ENCODE measurements around the gene MALT1. TPM values are rescaled to one million over a fixed set of nuclear protein-coding genes. Genes with fewer than 3 reads are reported as not detected.

The MALT1 gene
- total RNA-seq, 1 experiment from 2014 or later, result 22.6 TPM

DNA sequence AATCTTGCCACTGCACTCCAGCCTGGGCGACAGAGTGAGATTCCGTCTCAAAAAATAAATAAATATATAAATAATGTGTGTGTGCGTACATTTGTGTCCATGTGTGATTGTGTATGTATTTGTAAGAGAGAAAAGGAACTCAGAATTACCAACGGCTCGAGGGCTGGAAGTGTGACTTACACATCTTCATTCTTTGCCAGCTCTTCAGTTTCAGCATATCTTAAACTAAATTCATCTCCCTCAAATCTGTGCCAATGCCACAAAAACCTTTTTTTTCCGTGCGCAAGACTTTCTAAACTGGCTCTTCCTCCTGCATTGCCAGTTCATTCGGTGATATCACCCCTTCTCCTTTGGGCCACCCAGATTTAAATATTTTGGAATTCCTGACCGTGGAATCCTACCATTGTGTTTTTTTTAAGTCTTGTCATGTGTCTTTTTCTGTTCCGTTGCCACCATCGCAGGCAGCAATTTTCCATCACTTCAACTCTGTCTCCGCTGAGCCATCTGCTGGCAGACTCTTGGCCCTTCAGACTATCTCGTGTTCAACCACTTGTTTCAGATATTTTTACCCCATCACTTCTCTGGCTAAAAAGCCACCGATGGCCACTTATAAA lies 116.4 kb downstream of the MALT1 start:
- H3K4me1 ChIP-seq, result peaks cover 25% of the 10 kb centered on the region
- POLR2A ChIA-PET, result no interaction called here
- Mint-ChIP-seq H3K4me1 (ENCODE audit: low read depth, unreplicated experiment) (peaks cover 16% of the 10 kb centered on the region), H3K27ac (ENCODE audit: unreplicated experiment) (peak overlapping the region; percentile 72), H3K27me3 (ENCODE audit: insufficient read depth, unreplicated experiment) (no peaks in the 10 kb centered on the region), H3K4me3 (ENCODE audit: unreplicated experiment) (no peak overlapping the region), H3K9me3 (ENCODE audit: unreplicated experiment) (no peaks in the 10 kb centered on the region), H3K36me3 (ENCODE audit: insufficient read depth, unreplicated experiment) (peaks cover 18% of the 10 kb centered on the region)
- no TSS peak for BruUV-seq (replicated peaks)
- no peak overlapping the region for H3K4me3 ChIP-seq (ENCODE audit: low read depth, low read length)
- CTCF ChIA-PET, result no interaction called here
- H3K27me3 ChIP-seq (replicated peaks; ENCODE audit: control insufficient read depth, insufficient read depth, low read length), result no peaks in the 10 kb centered on the region
- DNase-seq, result no peak
- H3K36me3 ChIP-seq (ENCODE audit: control insufficient read depth, insufficient read depth, low read length), result no peaks in the 10 kb centered on the region
- no peaks in the 10 kb centered on the region for H3K9me3 ChIP-seq
- intact Hi-C loops (cut with micrococcal nuclease; ENCODE audit: unreplicated experiment), result loop anchor here (5.0 kb wide), 1 partner anchor 75 kb away; the partner anchor contains the start of gene ZNF532
- TF ChIP-seq, protein P1, sequence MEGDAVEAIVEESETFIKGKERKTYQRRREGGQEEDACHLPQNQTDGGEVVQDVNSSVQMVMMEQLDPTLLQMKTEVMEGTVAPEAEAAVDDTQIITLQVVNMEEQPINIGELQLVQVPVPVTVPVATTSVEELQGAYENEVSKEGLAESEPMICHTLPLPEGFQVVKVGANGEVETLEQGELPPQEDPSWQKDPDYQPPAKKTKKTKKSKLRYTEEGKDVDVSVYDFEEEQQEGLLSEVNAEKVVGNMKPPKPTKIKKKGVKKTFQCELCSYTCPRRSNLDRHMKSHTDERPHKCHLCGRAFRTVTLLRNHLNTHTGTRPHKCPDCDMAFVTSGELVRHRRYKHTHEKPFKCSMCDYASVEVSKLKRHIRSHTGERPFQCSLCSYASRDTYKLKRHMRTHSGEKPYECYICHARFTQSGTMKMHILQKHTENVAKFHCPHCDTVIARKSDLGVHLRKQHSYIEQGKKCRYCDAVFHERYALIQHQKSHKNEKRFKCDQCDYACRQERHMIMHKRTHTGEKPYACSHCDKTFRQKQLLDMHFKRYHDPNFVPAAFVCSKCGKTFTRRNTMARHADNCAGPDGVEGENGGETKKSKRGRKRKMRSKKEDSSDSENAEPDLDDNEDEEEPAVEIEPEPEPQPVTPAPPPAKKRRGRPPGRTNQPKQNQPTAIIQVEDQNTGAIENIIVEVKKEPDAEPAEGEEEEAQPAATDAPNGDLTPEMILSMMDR (IDR thresholded peaks at IDR 0.05; ENCODE audit: insufficient read depth in 1 of 2, low read depth in 1 of 2, low read length in 1 of 2, severe bottlenecking in 1 of 2, unreplicated experiment in 1 of 2), result no peak

DNA sequence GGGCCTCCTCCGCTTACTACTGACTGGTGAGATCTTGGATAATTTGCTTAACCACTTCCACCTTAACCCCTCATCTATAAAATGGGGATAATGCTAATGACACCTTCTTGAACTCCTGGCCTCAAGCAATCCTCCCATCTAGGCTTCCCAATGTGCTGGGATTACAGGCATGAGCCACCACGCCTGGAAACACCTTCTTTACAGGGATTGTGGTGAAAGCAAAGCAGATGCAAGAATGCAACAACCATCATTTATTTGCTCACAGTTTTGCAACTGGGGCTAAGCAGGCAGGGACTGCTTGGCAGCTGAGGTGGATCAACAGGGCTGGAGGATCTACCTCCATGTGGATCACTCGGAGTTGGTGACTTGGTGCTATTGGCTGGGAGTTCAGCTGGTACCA lies 117.2 kb downstream of the MALT1 start:
- Histone ChIP-seq H3K27me3 (replicated peaks; ENCODE audit: control insufficient read depth, insufficient read depth, low read length) (no peaks in the 10 kb centered on the region), H3K9me3 (no peaks in the 10 kb centered on the region), H3K4me1 (peaks cover 25% of the 10 kb centered on the region), H3K4me3 (ENCODE audit: low read depth, low read length) (no peak overlapping the region), H3K36me3 (ENCODE audit: control insufficient read depth, insufficient read depth, low read length) (no peaks in the 10 kb centered on the region)
- peaks cover 18% of the 10 kb centered on the region for H3K36me3 Mint-ChIP-seq (ENCODE audit: insufficient read depth, unreplicated experiment)
- no peaks in the 10 kb centered on the region for H3K27me3 Mint-ChIP-seq (ENCODE audit: insufficient read depth, unreplicated experiment)
- POLR2A ChIA-PET, result no interaction called here
- H3K27ac Mint-ChIP-seq (ENCODE audit: unreplicated experiment), result peak overlapping the region; percentile 72
- H3K4me1 Mint-ChIP-seq (ENCODE audit: low read depth, unreplicated experiment), result peaks cover 16% of the 10 kb centered on the region
- CTCF ChIA-PET, result no interaction called here
- BruUV-seq (replicated peaks), result no TSS peak
- TF ChIP-seq, protein P1 (IDR thresholded peaks at IDR 0.05; ENCODE audit: insufficient read depth in 1 of 2, low read depth in 1 of 2, low read length in 1 of 2, severe bottlenecking in 1 of 2, unreplicated experiment in 1 of 2), result no peak
- H3K4me3 Mint-ChIP-seq (ENCODE audit: unreplicated experiment), result no peak overlapping the region
- DNase-seq, result no peak
- intact Hi-C loops (cut with micrococcal nuclease; ENCODE audit: unreplicated experiment), result loop anchor here (5.0 kb wide), 1 partner anchor 74 kb away; the partner anchor contains the start of gene ZNF532
- no peaks in the 10 kb centered on the region for H3K9me3 Mint-ChIP-seq (ENCODE audit: unreplicated experiment)

DNA sequence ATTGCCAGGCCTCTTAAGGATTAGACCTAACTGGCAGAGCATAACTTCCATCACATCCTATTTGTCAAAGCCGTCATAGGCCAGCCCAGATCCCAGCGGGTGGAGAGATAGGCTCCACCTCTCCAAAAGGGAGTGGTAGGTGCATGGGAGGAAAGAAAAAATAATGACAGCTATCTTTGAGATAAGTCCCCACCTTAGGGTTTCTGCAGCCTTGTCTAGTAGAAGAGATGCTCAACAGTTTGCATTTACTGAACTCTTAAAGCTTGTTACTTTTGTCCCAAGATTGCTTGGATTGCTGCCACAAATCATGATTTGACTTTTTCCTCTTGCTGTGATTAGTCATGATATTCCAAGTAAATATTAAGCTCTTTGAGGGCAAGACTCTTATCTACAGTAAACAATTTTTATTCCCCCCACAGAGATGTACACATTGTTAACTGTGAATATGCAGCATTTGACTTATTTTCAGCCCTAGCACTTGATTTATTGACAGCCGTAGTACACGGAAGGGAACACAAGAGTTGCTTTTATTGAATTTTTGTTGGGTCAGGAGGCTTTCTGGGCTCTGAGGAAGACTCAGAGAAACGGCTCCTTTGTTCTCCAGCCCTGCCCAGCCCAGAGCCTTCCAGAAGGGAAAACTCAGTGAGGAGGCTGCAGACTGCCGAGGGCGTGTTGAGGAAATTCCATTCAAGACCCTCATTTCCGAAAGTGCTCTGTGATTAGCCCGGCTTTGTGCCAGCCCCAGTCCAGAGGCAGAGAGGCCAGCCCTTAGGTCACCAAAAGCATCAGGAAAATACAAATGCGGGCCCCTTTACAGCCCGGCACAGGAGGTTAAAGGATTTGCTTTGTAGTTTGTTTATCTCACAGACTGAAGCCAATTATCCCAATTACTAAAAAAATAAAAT lies 118.0 kb downstream of the MALT1 start:
- CTCF ChIA-PET, result no interaction called here

More for the DNA sequence above, 118.0 kb downstream of the MALT1 start:
- no peaks in the 10 kb centered on the region for H3K27me3 Mint-ChIP-seq (ENCODE audit: insufficient read depth, unreplicated experiment)
- POLR2A ChIA-PET, result no interaction called here
- Histone ChIP-seq H3K4me1 (peaks cover 25% of the 10 kb centered on the region), H3K27me3 (replicated peaks; ENCODE audit: control insufficient read depth, insufficient read depth, low read length) (no peaks in the 10 kb centered on the region), H3K9me3 (no peaks in the 10 kb centered on the region), H3K4me3 (ENCODE audit: low read depth, low read length) (no peak overlapping the region), H3K36me3 (ENCODE audit: control insufficient read depth, insufficient read depth, low read length) (no peaks in the 10 kb centered on the region)
- peaks cover 13% of the 10 kb centered on the region for H3K4me1 Mint-ChIP-seq (ENCODE audit: low read depth, unreplicated experiment)
- TF ChIP-seq, protein P1 (IDR thresholded peaks at IDR 0.05; ENCODE audit: insufficient read depth in 1 of 2, low read depth in 1 of 2, low read length in 1 of 2, severe bottlenecking in 1 of 2, unreplicated experiment in 1 of 2), result no peak
- H3K36me3 Mint-ChIP-seq (ENCODE audit: insufficient read depth, unreplicated experiment), result peaks cover 14% of the 10 kb centered on the region
- H3K4me3 Mint-ChIP-seq (ENCODE audit: unreplicated experiment), result no peak overlapping the region
- intact Hi-C loops (cut with micrococcal nuclease; ENCODE audit: unreplicated experiment), result loop anchor here (5.0 kb wide), 1 partner anchor 73 kb away; the partner anchor contains the start of gene ZNF532
- peak overlapping the region; percentile 72 for H3K27ac Mint-ChIP-seq (ENCODE audit: unreplicated experiment)
- H3K9me3 Mint-ChIP-seq (ENCODE audit: unreplicated experiment), result no peaks in the 10 kb centered on the region
- BruUV-seq (replicated peaks), result no TSS peak
- DNase-seq, result peak; percentile 20 to 52

All from Caco-2 (cell line).